Nephron progenitor cell (in vitro differentiated cells): ENCODE data around the gene KRT15.

Source experiments
- DNase-seq: peaks from one replicate; pipeline ENCODE4 v3.0.0; 2021
- H3K27ac Mint-ChIP-seq: 2 replicates; pipeline ENCODE4 v1.8.0; 2021; ENCODE audit warnings: mild to moderate bottlenecking, moderate library complexity, mixed read lengths
- H3K27me3 Mint-ChIP-seq: 2 replicates; pipeline ENCODE4 v1.8.0; 2021; ENCODE audit warnings: mild to moderate bottlenecking, low read depth, mixed read lengths; ENCODE audit not compliant: poor library complexity
- H3K36me3 Mint-ChIP-seq: 2 replicates; pipeline ENCODE4 v1.8.0; 2021; ENCODE audit warnings: low read depth, mixed read lengths
- H3K4me1 Mint-ChIP-seq: 2 replicates; pipeline ENCODE4 v1.8.0; 2021; ENCODE audit warnings: mixed read lengths
- H3K4me3 Mint-ChIP-seq: 2 replicates; pipeline ENCODE4 v1.8.0; 2021; ENCODE audit warnings: mild to moderate bottlenecking, moderate library complexity, mixed read lengths
- H3K9me3 Mint-ChIP-seq: 2 replicates; pipeline ENCODE4 v1.8.0; 2021; ENCODE audit warnings: mild to moderate bottlenecking, moderate library complexity, mixed read lengths
- TF ChIP-seq, protein P1 (sequence below): fragments of 200-600 bp; sonication (generic); IDR thresholded peaks from 2 replicates; pipeline ENCODE4 v1.5.0; 2021; ENCODE audit warnings: antibody characterized with exemption

KRT15 gene

DNA sequence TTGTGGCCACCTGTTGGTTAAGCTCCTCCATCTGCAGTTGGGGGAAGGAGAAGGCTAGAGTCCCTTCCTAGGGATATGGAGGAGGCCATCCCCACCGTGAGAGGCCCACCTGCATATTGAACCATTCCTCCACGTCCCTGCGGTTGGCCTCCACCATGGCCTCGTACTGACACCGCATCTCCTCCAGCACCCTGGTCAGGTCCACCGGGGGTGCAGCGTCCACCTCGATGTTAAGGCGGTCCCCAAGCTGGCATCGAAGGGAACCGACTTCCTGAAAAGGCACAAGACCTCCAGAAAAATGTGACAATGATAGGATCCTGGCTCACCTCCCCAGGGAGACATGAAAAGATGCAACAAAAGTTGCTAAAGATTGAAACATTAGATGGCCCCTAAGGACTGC is 54.5 kb downstream of the KRT15 start:
- Mint-ChIP-seq H3K27ac (no peak overlapping the region), H3K4me3 (no peak overlapping the region), H3K4me1 (peaks cover 4% of the 10 kb centered on the region), H3K9me3 (peaks cover 14% of the 10 kb centered on the region), H3K36me3 (no peaks in the 10 kb centered on the region), H3K27me3 (peaks cover 11% of the 10 kb centered on the region)
- TF ChIP-seq, protein P1, sequence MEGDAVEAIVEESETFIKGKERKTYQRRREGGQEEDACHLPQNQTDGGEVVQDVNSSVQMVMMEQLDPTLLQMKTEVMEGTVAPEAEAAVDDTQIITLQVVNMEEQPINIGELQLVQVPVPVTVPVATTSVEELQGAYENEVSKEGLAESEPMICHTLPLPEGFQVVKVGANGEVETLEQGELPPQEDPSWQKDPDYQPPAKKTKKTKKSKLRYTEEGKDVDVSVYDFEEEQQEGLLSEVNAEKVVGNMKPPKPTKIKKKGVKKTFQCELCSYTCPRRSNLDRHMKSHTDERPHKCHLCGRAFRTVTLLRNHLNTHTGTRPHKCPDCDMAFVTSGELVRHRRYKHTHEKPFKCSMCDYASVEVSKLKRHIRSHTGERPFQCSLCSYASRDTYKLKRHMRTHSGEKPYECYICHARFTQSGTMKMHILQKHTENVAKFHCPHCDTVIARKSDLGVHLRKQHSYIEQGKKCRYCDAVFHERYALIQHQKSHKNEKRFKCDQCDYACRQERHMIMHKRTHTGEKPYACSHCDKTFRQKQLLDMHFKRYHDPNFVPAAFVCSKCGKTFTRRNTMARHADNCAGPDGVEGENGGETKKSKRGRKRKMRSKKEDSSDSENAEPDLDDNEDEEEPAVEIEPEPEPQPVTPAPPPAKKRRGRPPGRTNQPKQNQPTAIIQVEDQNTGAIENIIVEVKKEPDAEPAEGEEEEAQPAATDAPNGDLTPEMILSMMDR, result no peak
- DNase-seq, result no peak

DNA sequence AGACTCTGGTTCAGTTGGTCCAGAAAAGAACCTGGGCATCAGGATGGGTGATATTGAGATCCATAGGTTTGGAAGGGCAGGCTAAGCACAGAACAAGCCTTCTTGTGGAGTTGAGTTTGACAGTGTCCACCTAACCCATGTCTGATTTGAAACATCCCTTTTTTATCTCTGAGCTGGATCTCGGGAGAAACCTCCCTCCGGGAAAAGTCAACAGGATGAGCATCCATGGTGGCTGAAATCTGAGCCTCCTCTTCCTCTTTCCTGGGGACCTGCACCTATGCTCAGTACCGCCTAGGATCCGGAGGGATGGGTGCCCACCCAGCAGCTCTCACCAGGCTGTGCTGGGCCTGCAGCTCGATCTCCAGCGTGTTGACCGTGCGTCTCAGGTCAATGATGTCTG is 54.9 kb downstream of the KRT15 start:
- Mint-ChIP-seq H3K27me3 (peaks cover 10% of the 10 kb centered on the region), H3K9me3 (peaks cover 12% of the 10 kb centered on the region), H3K27ac (no peak overlapping the region), H3K4me1 (peaks cover 4% of the 10 kb centered on the region), H3K36me3 (no peaks in the 10 kb centered on the region), H3K4me3 (no peak overlapping the region)
- TF ChIP-seq, protein P1, result no peak
- no peak for DNase-seq
